GM18505 (cell line): ENCODE results near the gene SCAMP5.

Experiments used
- ATAC-seq: cut with Tn5 transposase; IDR thresholded peaks from one replicate; pipeline ENCODE4 v1.9.1; 2021; ENCODE audit not compliant: unreplicated experiment
- POLR2A ChIP-seq: IDR thresholded peaks from 4 replicates; pipeline ENCODE4 v1.6.1; 2011; ENCODE audit warnings: borderline replicate concordance; ENCODE audit not compliant: insufficient read depth, insufficient read length; ENCODE audit errors: extremely low read depth

Gene SCAMP5

DNA sequence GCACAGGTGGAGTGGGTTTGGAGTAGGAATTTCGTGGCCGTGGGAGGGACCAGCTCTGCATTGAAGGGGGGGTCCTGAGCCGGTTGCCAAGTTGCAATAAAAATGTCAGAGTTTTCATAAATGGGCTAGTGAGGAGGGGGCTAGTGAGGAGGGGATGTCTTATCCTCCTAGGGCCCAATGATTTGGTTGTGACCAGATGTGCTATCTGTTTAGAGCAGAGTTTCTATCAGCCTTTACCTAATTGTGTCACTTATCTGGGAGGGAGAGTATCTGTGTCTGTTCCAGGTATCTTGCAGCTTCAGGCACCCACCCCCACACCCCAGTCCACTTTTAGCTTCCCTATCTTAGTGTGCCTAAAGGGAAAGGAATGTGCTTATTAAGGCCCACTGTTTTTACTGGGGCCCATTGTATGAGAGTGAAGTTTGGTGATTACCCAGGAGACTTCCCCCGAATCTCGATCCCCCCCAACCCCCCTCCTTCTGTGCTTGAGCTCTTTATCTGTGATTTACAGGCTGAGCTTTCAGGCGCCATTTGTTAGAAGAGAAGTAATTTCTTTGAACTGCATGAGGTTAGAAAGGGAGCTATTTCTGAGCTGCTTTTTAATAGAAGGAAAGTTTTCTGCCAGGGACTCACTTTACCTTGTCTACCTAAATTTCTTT, 70.6 kb downstream of the SCAMP5 start:
- TF ChIP-seq POLR2A: no peak
- ATAC-seq: no peak

DNA sequence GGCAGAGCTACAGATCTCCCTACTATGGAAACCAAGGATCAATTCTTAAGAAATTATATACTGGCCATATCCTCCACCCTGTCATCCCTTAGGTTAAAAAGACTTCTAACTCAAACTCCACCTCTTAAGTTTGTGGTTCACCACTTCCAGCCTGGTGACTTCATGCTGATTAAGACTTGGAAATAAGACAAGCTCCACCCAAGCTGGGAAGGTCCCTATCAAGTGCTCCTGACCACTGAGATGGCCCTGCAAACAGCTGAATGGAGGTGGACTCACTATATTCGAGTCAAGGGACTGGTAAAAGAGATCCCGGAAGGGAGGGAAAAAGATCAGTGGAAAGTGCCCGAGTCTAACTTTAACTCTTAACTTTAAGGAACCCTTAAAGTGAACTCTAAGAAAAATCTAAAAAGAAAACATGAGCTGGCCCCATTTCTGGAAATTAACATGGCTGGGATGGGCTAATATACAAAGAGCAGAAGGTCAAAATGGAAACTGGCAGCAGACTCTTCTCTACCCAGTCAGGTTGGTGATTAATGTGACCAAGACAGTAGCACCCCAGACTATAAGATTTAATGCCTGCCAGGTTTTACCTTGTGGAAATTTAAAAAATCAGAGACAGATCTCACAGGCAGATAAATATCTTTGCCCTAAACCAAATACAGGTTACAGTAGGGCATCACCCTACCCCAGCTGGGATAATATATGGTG, 71.9 kb downstream of the SCAMP5 start:
- ATAC-seq: no peak
- TF ChIP-seq POLR2A: no peak

- TF ChIP-seq POLR2A: no peak
- ATAC-seq: no peak
These were observed 73.4 kb downstream of the SCAMP5 start for GRCh38 chr15:75068748-75069147.

- peak; percentile 59 for TF ChIP-seq POLR2A
- ATAC-seq: peak; percentile 80
These were observed 74.0 kb downstream of the SCAMP5 start for GRCh38 chr15:75069301-75069925.

DNA sequence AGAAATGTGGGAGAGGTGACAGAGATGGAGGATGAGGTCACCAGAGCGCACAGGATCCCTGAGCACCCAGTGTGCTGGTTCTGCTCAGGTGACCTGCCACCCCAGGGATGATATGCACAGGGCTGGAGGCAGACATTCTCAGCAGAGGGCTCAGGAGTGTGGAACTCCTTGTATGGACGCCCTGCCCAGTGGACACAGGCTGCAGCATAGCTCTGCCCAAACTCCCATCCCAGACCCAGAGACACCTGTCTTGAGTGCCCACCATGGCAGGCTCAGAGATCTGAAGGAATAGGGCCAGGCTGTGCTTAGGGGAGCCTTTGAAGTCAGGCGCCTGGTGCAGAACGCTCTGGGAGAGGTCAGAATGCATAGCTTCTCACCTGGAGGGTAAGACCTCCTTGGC, 75.3 kb downstream of the SCAMP5 start:
- TF ChIP-seq POLR2A: no peak
- no peak for ATAC-seq
